Measurements from ENCODE around the gene LFNG.

The LFNG gene

GRCh38 chr7:2572101-2572842 lies 52.7 kb downstream of the LFNG start:
- DNase-seq (ENCODE audit: low spot score): no peak

- DNase-seq (ENCODE audit: low spot score): no peak
Observed at GRCh38 chr7:2573761-2574160, 54.2 kb downstream of the LFNG start.

GRCh38 chr7:2575046-2575732 lies 55.6 kb downstream of the LFNG start:
- DNase-seq (ENCODE audit: low spot score): no peak

- no peak for DNase-seq (ENCODE audit: low spot score)
Observed at GRCh38 chr7:2575733-2576340, 56.3 kb downstream of the LFNG start.

GRCh38 chr7:2576742-2577491 lies 57.3 kb downstream of the LFNG start:
- no peak for DNase-seq (ENCODE audit: low spot score)
